ENCODE measurements around the gene HPCA.

The HPCA gene

GRCh38 chr1:32871364-32872191, 14.7 kb upstream of the HPCA start:
- no peak for DNase-seq

GRCh38 chr1:32872192-32872460, 14.2 kb upstream of the HPCA start:
- DNase-seq = no peak

- no peak for DNase-seq
Measured at GRCh38 chr1:32873484-32873883, 12.8 kb upstream of the HPCA start.

GRCh38 chr1:32874860-32875752, 11.2 kb upstream of the HPCA start:
- DNase-seq = no peak

GRCh38 chr1:32876341-32877210, 9.7 kb upstream of the HPCA start:
- peak; percentile 77 to 86 (median 82) for DNase-seq

GRCh38 chr1:32877211-32878110, 8.8 kb upstream of the HPCA start:
- DNase-seq = no peak

GRCh38 chr1:32878183-32878582, 8.1 kb upstream of the HPCA start:
- DNase-seq = no peak

- no peak for DNase-seq
Measured at GRCh38 chr1:32878637-32879041, 7.7 kb upstream of the HPCA start.

- DNase-seq = no peak
Measured at GRCh38 chr1:32881291-32881690, 5.0 kb upstream of the HPCA start.

- no peak for DNase-seq
Measured at GRCh38 chr1:32881871-32882850, 4.1 kb upstream of the HPCA start.

GRCh38 chr1:32883338-32884031, 2.8 kb upstream of the HPCA start:
- DNase-seq = no peak

GRCh38 chr1:32884032-32884372, 2.3 kb upstream of the HPCA start:
- no peak for DNase-seq

GRCh38 chr1:32884726-32885125, 1.6 kb upstream of the HPCA start:
- no peak for DNase-seq

- no peak for DNase-seq
Measured at GRCh38 chr1:32885676-32886003, 651 bp upstream of the HPCA start.

- DNase-seq = no peak
Measured at GRCh38 chr1:32886828-32887414, 630 bp downstream of the HPCA start.

GRCh38 chr1:32887623-32888022, 1.3 kb downstream of the HPCA start:
- DNase-seq = no peak

GRCh38 chr1:32888134-32888533, 1.8 kb downstream of the HPCA start:
- no peak for DNase-seq

- no peak for DNase-seq
Measured at GRCh38 chr1:32888677-32889420, 2.6 kb downstream of the HPCA start.

- no peak for DNase-seq
Measured at GRCh38 chr1:32889731-32890278, 3.5 kb downstream of the HPCA start.
